Measurements from ENCODE around the gene MYOG.
A peak's percentile ranks its signal among the peaks of the same experiment; 100 is the strongest.

MYOG gene

GRCh38 chr1:203046984-203047630 lies 38.7 kb downstream of the MYOG start:
- DNase-seq, result no peak

GRCh38 chr1:203045821-203046594 lies 39.8 kb downstream of the MYOG start:
- DNase-seq, result no peak

GRCh38 chr1:203045336-203045735 lies 40.5 kb downstream of the MYOG start:
- no peak for DNase-seq

GRCh38 chr1:203044546-203045250 lies 41.1 kb downstream of the MYOG start:
- no peak for DNase-seq

- no peak for DNase-seq
These were observed 41.8 kb downstream of the MYOG start for GRCh38 chr1:203043830-203044545.

GRCh38 chr1:203041351-203041932 lies 44.4 kb downstream of the MYOG start:
- DNase-seq, result no peak

- no peak for DNase-seq
These were observed 45.1 kb downstream of the MYOG start for GRCh38 chr1:203040513-203041275.

GRCh38 chr1:203039609-203040512 lies 46.0 kb downstream of the MYOG start:
- DNase-seq, result no peak

- DNase-seq, result peak in 4 of 5 donors; percentile 48 to 63 (median 52)
These were observed 46.8 kb downstream of the MYOG start for GRCh38 chr1:203038891-203039608.

GRCh38 chr1:203038217-203038741 lies 47.5 kb downstream of the MYOG start:
- no peak for DNase-seq

- DNase-seq, result no peak
These were observed 48.2 kb downstream of the MYOG start for GRCh38 chr1:203037509-203038190.

GRCh38 chr1:203036537-203036936 lies 49.3 kb downstream of the MYOG start:
- DNase-seq, result no peak

GRCh38 chr1:203036135-203036534 lies 49.7 kb downstream of the MYOG start:
- DNase-seq, result no peak

GRCh38 chr1:203035111-203036000 lies 50.5 kb downstream of the MYOG start:
- no peak for DNase-seq

- DNase-seq, result no peak
These were observed 51.2 kb downstream of the MYOG start for GRCh38 chr1:203034422-203035110.

- DNase-seq, result no peak
These were observed 51.9 kb downstream of the MYOG start for GRCh38 chr1:203033917-203034316.

- no peak for DNase-seq
These were observed 52.5 kb downstream of the MYOG start for GRCh38 chr1:203033287-203033686.
